OCI-M1 (cell line): ENCODE results near the gene IGF1.

Experiments used
- DNase-seq: peaks from one replicate; lab custom pipeline; 2025; lab: John Stamatoyannopoulos, UW

Gene IGF1

GRCh38 chr12:102480406-102480805 is at the start of gene IGF1:
IGF1 (minus strand) TSS chr12:102480563; CDS start chr12:102480381, 182 bp downstream.
- DNase-seq = peak; percentile 93

GRCh38 chr12:102528111-102528510 is 47.7 kb upstream of the IGF1 start:
- no peak for DNase-seq

- DNase-seq = no peak
Observed at GRCh38 chr12:102527171-102527720, 46.9 kb upstream of the IGF1 start.

DNA sequence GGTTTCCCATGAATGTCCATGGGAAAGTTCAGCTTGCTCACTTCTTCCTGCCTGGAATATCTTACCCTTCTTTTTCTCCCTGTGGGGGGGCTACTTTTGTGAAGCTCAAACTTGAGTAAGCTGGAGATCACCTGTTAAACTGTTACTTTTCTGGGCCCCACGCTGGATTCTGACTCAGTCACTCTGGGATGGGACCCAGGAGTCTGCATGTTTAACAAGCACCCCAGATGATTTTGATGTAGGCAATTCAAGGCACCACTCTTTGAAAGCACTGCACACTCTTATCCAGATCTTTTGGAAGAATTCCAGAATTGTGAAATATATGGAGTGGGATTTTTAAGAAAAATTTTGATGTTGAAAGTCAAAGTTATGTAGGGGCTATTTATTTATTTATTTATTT is 46.3 kb upstream of the IGF1 start:
- no peak for DNase-seq

DNA sequence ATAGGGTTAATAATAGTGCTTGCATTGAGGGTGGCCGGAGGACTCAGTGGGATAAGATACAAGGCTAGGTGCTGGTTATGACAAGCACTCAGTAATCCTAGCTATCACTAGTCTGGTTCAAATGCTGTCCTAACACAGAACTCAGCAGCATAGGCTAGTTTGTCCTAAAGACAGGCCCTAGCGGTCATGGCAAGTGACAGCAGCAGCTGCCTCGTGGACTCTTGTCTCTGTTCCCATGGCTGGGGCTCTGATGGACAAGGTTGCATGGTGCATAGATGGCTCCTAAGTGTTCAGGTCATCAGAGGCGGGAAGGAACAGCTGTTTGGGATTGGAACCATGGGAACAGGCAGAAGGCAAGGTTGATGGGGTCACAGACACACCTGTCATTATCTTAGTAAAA is 42.4 kb upstream of the IGF1 start:
- DNase-seq = no peak

- no peak for DNase-seq
Observed at GRCh38 chr12:102521662-102522277, 41.4 kb upstream of the IGF1 start.

- DNase-seq = no peak
Observed at GRCh38 chr12:102518871-102519270, 38.5 kb upstream of the IGF1 start.

DNA sequence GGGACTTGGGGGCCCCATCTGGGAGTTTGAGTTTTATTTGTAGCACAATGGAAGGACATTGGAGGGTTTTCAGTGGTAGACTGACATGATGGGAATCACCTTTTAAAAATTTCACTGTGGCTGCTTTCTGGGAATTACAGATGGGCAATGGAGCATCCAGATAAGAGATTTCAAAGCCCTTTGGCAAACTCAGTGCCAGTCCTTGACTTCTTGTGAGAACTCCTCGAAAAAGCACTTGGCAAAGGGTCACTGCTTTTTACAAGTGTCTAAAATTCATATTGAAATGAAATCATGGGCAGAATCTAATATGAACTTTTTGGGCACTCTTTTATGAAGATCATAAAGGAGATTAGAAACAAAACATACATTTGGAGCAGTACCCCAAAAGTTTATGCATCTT is 34.3 kb upstream of the IGF1 start:
- no peak for DNase-seq

- DNase-seq = no peak
Observed at GRCh38 chr12:102513739-102514138, 33.4 kb upstream of the IGF1 start.

- DNase-seq = no peak
Observed at GRCh38 chr12:102513272-102513671, 32.9 kb upstream of the IGF1 start.

DNA sequence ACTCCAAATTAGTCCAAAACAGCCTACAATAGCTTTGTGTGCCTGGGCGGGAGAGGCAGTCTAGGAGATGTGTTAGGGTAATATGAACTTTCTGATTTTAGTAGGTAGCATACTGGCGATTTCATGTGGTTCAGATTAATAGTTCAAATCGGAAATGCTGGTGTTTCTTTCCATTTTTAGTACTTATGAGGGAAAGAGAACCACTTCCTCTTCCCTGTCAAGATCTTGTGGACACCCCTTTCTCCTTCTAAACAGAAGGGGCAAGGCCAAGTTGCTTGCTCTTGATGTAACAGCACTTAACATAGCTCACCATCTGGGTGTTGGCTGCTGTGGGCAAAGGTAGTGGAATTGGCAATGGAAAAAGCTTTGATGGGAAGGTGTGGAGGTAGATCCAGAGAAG is 32.2 kb upstream of the IGF1 start:
- peak; percentile 14 for DNase-seq

DNA sequence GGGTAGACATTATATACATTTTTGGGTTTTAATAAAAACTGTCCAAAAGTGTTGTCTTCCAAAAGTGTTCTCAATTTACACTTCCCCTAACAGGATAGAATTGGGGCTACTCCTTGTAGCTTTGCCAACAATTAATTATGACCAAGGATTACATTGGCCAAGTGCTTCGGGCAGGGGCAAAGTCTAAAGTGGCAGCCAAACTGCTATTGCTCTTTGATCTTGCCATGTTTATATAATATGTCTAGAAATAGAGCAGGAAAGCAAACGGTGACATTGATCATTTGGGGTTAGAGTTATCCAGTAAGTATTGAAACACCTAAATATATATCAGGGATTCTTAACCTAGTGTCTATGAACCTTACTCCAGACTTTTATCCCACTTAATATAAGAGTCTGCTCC is 31.2 kb upstream of the IGF1 start:
- no peak for DNase-seq

GRCh38 chr12:102510463-102510862 is 30.1 kb upstream of the IGF1 start:
- no peak for DNase-seq

DNA sequence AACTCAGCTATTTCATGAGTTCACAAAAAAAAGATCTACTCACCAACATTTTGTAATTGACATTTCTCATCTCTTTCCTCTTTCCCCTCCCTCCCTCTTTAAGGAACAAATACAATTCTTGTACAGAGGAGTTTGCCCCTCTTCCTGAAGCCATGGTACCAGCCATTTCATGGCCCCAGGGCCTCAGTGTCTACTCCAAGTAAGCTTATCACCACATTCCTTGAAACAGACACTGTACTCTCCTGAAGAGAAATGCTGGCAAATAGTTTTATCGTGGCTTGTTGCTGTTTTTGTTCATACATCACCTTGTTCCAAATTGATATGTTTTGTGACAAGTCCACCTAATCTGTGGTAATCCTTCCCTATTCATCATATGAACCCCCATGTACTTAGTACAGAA is 29.7 kb upstream of the IGF1 start:
- DNase-seq = no peak

- DNase-seq = no peak
Observed at GRCh38 chr12:102509123-102509626, 28.8 kb upstream of the IGF1 start.

DNA sequence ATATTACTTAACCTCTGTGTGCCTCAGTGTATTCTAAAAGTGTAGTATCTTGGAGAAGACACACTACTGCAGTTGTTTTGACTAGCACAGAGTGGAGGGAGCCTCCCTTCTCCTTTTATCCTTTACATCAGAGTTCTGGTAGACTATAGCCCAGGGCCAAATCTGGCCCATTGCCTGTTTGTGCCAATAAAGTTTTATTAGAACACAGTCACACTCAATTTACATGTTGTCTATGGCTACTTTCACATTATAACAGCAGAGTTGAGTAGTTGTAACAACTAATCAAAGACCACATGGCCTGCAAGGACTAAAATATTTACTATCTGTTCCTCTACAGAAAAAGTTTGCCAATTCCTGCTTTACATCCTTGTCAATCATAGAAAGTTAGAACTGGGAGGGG is 27.7 kb upstream of the IGF1 start:
- DNase-seq = no peak

DNA sequence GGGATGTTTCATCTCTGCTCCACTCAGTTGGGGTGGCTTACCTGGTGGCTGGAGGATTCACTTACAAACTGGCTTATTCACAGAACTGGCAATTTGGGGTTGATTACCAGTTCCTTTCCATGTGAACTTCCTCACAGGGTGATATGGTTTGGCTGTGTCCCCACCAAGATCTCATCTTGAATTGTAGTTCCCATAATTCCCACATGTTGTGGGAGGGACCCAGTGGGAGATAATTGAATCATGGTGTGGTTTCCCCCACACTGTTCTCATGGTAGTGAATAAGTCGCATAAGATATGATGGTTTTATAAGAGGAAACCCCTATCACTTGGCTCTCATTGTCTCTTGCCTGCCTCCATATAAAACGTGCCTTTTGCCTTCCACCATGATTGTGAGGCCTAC is 26.9 kb upstream of the IGF1 start:
- DNase-seq = peak; percentile 12

DNA sequence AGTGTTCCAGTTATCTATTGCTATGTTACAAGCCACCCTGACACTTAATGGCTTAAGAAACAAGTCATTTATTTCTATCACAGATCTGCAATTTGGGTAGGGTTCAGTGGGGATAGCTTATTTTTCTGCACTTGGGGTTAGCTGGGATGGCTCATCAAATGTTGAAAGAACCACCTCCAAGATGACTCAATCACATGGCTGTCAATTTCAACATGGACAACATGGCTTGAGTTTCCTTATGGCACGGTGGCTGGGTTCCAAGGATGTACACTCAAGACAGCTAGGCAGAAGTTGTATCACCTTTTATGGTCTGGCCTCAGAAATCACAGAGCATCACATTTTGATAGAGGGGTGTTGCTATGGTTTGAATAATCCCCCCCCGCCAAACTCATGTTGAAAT is 24.5 kb upstream of the IGF1 start:
- DNase-seq = no peak

DNA sequence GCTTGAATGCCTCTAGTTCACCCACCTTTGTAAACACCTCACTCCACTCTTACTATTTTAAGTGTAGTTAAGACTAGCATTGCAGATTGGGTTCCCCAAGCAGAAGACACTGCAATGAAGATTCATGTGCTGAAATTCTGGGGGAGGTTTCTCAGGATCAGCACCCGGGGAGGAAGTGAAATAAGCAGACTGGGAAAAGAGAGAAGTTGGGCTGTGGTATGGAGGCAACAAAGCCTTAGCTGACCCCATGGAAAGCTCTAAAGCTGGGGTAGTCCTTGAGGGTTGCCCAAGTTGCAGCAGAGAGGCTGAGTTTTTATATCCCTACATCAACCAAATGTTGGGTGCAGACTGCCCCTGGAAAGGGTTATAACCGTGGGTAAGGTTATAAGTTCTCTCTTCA is 23.9 kb upstream of the IGF1 start:
- DNase-seq = no peak

DNA sequence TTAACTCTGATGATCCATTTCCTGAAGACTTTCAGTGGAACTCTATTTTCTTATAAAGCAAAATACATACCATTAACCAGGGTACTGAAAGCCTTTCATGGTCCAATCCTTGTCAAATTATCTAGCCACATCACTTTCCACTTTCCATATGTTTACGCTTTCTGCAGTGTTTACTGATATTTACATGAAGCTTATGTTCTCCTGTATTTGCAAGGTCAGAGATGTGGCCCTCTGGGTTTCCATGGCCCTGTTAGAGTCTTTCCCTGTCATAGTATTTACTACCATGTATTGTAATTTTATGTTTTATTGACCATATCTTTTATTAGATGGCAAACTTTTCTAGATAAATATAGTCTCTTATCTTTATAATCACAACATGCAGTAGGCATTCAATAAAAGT is 23.5 kb upstream of the IGF1 start:
- no peak for DNase-seq

DNA sequence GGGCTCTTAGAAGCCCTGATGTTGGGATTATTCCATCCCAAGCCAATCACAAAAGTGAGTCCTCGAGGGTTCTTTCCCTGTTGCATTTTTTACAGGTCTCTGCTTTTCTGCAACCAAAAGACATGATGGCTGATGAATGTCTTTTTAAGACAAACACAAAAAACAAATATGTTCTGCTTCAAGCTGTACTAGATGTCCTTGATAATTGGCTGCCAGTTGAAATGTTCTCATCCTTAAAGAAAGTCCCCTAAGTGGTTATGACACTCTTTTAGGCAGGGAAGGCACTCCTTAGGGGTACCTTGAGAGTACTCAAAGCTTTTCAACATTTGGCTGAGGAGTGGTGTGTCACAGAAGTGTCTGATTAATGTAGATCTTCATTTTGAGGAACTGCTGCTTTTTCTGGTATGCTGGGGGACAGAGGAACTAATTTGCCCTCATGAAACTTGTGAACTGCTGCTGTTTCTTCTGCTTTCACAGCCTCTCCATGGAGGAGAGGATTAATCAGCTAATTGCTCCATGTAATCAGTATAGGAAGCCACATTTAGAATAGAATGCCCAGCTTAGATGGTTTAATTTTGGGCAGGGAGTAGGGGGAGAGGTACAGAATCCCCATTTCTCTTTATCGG is 22.8 kb upstream of the IGF1 start:
- DNase-seq = peak; percentile 44

GRCh38 chr12:102501773-102502172 is 21.4 kb upstream of the IGF1 start:
- no peak for DNase-seq

DNA sequence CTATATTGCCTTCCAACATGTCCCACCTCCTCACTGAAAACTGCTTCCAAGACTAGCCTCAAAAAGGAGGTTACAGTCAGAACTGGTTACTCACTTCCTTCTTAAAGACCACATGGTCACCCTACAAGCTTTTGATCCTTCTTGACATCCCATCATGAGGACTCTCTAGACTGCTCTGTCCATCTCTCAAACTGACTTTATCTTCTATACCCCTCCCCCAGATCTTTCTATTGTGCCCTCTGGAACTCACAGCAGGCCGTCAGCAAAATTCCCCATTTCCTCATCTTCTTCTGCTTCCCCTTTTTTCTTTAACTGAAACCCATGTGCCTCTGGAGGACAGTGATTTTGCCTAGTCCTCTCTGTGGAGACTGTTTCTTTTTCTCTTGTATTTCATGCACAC is 18.1 kb upstream of the IGF1 start:
- DNase-seq = peak; percentile 56

- no peak for DNase-seq
Observed at GRCh38 chr12:102497743-102498142, 17.4 kb upstream of the IGF1 start.
